Coronary artery (tissue), 2 donors: ENCODE measurements around the gene ANKRD60.

Experiments used
- DNase-seq: peaks from one replicate; pipeline ENCODE4 v3.0.0-alpha.2; 2017; ENCODE audit warnings: low spot score
- H3K27ac ChIP-seq, 2 donors: fragments of 200-600 bp; sonication (generic); one replicate each; pipeline ENCODE4 v1.5.1; 2016 to 2019
- H3K4me3 ChIP-seq: fragments of 200-600 bp; sonication (generic); 2 replicates; pipeline ENCODE4 v1.5.1; 2016; ENCODE audit warnings: mild to moderate bottlenecking, moderate library complexity
- CTCF ChIP-seq: fragments of 200-600 bp; sonication (generic); IDR thresholded peaks from one replicate; pipeline ENCODE4 v1.5.1; 2019; ENCODE audit warnings: antibody characterized with exemption

Gene ANKRD60

GRCh38 chr20:58184063-58184462 lies 44.4 kb downstream of the ANKRD60 start:
- no peak for DNase-seq
- no peak for TF ChIP-seq CTCF
- H3K27ac ChIP-seq, result no peak overlapping the region
- no peak overlapping the region for H3K4me3 ChIP-seq

- DNase-seq, result no peak
- Histone ChIP-seq H3K4me3 (no peak overlapping the region), H3K27ac (no peak overlapping the region)
- TF ChIP-seq CTCF, result no peak
These were observed 45.8 kb downstream of the ANKRD60 start for GRCh38 chr20:58182521-58183140.

GRCh38 chr20:58179432-58180099 lies 48.9 kb downstream of the ANKRD60 start:
- peak; percentile 97 for TF ChIP-seq CTCF
- Histone ChIP-seq H3K27ac (no peak overlapping the region), H3K4me3 (peak overlapping the region; percentile 62)
- DNase-seq, result no peak

- no peak overlapping the region for H3K27ac ChIP-seq
These were observed 49.4 kb downstream of the ANKRD60 start for GRCh38 chr20:58179083-58179431.

GRCh38 chr20:58177799-58178198 lies 50.7 kb downstream of the ANKRD60 start:
- no peak overlapping the region for H3K4me3 ChIP-seq
- no peak overlapping the region for H3K27ac ChIP-seq
- no peak for TF ChIP-seq CTCF
- no peak for DNase-seq

More at GRCh38 chr20:58179083-58179431, 49.4 kb downstream of the ANKRD60 start:
- no peak for DNase-seq
- no peak for TF ChIP-seq CTCF
- peak overlapping the region; percentile 62 for H3K4me3 ChIP-seq

- no peak for DNase-seq
- Histone ChIP-seq H3K27ac (peak overlapping the region; percentile 53 to 79), H3K4me3 (no peak overlapping the region)
- no peak for TF ChIP-seq CTCF
These were observed 52.6 kb downstream of the ANKRD60 start for GRCh38 chr20:58175836-58176235.

GRCh38 chr20:58175425-58175824 lies 53.0 kb downstream of the ANKRD60 start:
- Histone ChIP-seq H3K4me3 (peak overlapping the region; percentile 54), H3K27ac (peak overlapping the region; percentile 53 to 79)
- DNase-seq, result no peak
- TF ChIP-seq CTCF, result no peak
